ENCODE measurements around the gene SKIDA1.

SKIDA1 gene

DNA sequence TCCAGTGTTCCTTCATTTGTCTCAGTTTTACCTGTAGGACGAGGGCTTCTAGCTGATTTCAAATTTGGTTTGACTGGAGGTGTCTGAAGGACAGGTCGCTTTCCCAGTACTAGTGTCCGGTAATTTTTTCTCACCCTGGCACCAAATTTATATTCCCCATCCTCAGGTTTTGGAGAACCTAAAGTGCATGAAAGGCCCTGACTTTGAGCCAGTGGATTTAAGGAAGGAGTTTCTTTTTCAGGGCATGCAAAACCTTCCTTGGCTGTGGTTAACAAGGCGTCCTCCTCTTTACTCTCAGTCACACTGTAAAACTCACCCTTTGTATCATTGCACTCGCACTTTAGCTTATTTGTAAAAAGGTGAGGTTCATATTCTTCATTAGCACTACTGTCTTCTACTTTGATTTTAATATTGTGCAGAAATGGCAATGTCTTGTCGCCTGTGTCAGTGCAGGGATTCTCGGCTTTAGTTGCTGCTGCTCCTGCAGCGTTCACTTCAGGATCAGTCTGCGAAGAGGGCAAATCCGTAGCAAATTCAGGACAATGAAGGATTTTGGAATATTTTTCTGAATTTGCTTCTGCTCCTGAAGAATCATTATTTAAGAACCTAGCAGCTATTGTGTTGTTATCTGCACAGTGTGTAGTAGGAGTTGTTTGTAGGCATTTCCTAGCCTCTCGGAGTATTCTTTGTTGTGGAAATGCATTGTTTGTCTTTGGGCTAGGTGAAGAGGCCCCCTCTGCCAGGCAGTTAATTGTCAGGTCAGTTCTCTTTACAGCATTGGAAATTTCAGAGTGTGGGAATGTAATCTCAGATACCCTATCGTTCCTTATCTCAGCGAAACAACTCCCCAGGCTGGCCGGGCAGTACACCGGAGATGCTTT, 9.9 kb downstream of the SKIDA1 start:
- no peak for DNase-seq

DNA sequence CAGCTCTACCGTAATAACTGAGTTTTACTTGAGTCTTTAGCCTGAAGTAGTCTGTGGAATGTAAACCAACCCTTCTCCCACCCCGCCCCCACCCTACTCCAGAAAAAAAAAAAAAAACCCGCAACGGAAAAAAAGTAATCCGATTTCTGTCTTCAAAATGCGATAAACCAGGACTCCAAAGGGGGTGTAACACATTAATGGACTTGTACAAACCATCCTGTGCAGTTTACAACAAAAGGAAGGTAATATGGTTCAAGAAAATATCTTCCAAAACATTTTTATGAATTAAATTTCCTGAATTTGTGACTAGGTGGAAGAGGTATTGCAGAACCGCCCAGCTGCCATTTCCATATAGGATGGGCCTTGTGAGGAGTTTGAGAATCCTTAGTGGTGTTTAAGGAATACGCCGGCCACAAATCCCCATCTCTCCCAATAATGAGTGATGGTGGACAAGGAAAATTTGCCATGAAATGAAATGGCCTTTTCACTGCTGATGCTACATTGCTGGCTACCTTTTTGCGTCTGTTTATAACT, 10.6 kb downstream of the SKIDA1 start:
- DNase-seq = no peak

DNA sequence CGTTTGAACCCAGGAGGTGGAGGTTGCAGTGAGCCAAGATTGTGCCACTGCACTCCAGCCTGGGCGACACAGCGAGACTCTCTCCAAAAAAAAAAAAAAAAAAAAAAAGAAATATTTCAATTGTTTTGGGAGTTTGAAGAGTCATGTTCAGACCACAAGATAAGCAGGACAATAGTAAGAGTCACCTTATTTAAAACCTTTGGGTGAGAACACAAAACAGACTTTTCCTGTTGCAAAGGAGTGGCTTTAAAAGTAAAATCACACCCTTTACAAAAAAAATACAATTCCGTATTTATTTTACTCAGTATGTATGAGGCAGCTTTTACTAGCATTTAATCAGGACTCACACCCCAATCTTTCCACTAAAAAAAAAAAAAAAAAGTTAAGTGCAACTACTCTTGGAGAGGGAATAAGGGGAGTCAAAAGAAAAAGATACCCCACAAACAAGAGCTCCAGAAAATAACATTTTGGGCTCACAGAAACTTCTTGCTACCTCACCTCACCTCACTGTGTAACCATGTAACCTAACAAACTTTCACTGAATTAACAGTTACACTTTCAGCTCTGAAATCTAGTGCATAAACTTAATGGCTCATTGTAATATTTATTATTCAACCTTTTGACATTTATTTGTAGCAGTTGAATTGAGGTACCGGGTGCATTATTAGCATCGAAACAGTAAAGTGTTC, 11.2 kb downstream of the SKIDA1 start:
- DNase-seq = no peak

DNA sequence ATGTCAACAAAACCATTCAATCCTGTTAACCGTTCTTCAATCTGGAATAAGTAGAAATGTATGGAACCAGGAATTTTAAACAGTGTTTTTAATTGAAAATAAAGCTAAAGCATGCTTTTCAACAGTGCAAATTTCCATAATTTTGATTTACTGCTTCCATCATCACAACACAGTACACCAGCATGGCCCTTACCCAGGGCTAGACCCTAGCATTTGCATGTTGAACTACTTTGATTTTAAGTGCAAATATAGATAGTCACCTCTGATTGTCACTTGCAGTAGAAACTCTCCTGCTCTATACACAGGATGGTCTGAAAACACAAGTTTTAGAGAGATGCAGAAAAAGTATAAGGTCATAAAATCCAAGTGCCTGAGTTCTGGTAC, 12.1 kb downstream of the SKIDA1 start:
- DNase-seq = no peak

DNA sequence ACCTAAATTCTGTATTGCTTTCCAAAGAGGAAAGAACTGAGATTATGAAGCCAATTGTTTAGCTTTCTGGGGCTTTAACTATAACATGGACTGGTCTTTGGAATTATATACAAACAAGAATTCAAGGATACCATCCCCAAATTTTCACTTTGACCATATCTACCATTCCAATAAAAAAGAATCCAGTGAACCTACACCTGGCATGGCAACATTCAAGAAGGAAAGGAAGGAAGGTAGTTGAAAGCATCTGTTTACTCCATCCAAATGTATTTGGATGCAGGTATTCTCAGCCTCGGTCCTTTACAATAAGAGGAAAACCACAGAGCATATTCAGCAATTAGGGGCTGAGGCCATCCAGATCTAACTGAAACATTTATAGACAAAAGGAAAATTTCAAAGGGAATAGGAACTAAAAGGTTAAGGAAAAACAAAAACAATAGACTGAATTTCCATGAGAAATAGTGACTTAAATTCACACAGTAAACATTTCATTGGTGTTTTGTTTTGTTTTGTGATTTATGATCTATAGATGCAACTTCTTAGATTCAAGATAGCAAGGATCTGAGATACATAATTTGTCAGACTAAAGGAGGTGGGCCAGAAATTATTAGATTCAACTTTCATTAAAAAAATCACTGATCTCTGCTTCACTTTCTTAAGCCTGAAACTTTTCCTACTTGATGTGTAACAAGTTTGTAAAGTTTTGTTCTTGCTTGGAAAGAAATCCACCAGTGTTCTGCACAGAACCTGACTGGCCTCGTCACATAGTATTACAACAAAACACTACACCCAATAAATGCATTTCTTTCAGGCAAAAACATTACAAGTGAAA, 12.7 kb downstream of the SKIDA1 start:
- DNase-seq = no peak

DNA sequence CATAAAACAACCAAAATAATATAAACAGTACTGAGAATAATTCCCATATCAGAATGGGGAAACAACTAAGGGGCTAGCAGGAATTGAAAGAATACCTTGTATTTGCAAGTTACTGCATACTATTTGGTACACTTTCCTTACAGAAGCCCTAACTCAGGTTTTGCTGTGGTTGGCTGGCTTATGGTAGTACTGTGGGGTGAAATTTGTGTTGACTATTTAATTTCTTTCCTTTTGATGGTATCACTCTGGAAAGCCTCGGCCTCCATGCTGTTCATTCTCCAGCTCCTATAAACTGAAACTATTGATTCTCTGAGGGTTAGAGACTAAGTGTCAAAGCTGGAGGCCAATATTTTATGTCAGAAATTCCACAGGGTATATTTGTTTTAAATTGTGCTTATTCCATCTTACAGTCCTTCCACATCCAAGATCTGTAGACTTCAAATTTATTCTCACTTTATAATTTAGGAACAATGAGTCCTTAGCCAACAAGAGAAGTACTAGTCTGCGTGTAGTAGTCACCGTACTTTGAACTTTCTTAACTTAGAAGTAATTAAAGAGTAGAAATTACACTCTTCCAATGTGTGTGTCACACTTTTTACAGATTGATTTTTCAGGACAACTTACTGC, 13.4 kb downstream of the SKIDA1 start:
- no peak for DNase-seq

DNA sequence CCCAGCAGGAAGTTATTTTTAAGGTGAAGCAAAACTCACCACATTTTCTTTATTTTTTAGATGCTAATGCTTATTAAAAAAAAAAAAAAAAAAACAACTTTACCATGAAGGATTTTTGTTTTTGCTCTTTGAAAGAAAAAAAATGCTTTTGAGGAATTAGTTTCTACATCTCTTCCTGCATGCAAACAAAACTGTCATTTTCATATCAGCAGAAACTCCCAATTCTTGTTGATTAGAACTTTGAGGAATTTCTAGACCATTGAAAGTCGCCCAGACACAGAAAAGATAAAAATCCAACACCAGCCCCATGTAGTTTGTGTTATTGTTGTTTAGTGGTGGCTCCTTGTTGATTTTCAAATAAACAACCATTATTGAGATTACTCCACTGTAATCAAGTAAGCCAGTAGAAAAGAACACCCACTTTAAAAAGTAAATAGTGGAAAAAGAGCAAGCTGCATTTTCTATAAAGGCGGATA, 14.3 kb downstream of the SKIDA1 start:
- no peak for DNase-seq

DNA sequence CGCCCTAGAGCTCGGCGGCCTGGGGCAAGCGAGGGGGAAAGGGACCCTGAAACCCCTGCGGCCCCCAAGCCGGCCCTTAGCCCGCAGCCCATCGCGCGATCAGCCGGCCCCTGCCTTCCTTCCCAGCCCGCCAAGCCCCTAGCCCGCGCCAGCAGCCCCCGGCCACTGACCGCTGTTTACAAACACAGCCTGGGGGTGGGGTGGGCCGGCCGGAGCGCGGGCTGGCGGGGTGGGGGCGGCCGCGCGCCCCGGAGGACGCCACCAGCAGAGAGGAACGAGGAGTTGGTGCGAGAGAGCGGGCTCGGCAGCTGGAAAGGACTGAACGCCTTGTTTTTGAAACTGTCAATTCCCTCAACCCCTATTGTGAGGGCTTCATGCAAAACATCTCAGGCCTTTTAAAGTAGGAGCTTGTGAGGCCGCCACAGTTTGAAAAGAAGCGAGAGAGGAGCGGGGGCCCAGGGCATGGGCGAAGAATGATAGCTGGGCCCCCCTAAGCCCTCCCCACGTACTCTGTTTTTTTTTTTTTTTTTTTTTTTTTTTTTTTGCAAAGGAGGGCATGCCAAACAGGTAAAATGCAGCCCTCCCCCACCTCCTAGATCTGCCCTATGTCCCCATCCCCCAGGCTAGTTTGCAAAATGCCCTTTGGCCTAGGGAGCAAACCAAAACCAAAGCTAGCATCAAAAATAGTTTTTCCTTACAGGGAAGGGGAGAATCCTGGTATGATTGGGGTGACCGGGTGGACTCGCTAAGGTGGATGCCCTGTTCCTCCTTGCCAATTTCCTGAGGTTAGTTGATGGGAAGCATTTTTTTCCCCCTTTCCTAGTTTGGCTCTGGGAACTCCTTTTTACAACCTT, 15.0 kb downstream of the SKIDA1 start:
- no peak for DNase-seq

DNA sequence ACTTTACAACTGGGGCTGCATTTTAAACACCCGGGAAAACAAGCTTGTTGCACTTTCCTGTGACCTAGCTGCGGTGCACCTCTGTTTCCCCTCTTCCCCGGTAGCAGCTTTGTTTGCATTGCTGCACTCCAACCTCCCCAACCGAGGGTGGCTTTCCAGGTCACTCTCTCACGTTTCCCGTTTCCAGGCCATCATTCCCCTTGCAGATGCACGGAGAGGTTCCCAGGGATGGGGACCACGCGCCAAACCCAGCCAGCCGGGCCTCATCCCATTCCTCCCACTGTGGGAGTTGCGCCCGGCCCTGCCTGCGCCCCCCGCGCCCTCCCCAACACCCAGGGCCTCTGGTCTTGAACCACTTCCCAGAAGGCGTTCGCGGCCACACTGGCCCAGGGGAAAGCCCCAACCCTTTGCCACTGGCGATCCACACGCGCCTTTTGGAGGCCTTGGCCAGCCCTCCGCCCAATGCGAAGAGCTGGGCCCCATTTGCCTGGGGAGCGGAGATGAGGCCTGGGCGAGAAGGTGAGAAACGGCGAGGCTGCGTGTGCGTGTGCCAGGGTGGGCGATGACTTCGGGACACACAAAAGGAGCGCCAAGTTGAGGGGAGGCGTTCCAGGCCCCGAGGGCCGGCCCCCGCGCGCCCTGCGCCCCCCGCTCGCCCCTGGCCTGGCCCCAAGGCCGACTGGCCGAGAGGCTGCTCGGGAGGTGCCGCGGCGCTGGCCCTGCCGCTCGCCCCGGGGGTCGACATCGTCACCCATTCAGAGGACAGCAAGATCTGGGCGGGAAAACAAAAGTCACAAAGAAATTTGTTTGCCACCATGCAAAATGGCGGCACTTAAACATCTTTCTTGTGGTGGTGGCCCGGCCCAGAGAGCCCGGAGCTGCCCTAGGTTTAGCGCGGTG, 15.9 kb downstream of the SKIDA1 start:
- no peak for DNase-seq

DNA sequence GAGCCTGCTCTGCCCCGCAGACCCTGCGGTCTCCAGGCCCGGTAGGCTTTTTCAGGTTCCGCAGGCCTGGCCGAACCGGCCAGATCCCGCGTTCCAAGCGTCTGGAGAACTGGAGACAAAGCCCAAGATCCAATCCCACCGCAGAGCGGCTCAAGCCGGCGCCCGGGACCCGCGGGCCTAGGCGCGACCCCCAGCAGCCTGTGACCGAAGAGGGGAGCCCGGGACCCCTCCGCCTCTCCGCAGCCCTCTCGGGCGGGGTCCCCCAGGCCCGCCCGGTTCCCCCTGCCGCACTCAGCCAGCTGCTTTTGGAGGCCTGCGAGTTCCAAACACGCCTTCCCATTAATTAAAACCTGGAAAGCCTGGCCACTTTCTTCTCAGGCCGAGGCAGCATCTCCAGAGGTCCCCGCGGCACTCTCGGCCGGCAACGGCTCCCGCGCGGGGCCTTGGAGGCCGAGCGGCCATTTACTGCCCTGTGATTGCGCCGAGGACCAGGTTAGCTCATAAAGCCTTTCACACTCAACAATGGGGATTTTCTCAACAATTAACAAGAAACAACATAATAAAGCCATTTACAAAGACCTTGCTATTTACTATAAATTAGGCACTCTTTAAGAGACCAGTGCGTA, 16.7 kb downstream of the SKIDA1 start:
- DNase-seq = no peak

DNA sequence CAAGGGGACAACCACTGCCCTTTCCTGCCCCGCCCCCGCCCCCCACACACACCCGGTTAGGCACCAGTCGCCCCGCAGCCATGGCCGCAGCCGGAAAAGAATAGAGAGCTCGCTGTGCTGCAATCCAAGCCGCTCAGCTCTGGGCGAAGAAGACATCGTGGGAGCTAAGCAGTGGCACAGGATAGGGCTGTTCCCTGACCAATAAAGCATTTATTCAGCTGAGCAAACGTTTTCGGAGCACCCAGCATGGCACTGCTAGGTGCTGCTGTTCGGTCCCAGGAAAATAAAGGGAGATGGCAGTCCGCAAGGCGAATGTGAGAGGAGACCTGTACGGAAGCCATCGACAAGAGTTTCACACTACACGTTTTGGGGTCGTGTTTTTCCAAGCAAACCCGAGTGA, 18.3 kb downstream of the SKIDA1 start:
- no peak for DNase-seq

DNA sequence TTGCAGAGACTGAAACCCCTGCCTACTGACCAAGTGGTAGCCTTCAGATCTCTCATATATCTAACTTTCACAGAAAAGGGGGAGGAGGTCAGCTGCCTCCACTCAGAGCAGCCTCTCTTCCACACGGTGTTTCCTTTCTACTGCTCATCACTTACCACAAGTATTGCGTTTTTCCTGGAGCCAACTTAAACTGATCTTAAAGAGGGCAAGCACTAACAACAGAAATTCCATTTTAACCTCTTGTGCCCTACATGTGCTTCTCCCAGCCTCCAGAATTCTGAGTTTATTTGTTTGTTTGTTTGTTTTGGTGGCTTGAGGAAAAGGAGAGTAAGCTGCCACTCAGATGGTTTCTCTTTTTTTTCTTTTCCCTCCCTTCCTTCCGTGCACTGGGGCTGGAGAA, 19.1 kb downstream of the SKIDA1 start:
- DNase-seq = no peak

DNA sequence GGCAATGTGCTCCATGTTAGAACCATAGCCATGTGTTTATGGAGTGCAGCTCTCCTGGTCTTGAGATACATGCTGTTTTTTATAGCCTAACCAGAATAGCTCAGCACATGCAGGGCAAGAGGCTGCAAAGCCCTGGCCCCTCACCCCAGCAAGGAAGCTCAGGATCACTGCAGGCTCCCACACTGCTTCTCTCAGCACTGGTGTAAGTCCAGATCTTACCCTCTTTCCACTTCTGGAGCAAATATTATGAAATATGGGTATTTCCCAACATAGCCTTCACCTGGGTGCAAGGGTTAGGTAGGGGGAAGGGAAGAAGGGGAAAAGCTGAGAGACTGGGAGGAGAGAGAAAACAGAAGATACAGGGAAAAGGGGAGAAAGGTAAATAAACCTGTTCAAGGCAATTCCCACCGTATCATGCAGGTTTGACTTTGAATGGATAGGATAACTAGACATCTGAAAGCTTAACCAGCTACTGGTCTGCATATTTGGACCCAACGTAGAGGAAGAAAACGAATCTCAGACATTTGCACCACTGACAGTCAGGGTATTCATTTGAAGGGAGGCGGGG, 19.7 kb downstream of the SKIDA1 start:
- DNase-seq = no peak

DNA sequence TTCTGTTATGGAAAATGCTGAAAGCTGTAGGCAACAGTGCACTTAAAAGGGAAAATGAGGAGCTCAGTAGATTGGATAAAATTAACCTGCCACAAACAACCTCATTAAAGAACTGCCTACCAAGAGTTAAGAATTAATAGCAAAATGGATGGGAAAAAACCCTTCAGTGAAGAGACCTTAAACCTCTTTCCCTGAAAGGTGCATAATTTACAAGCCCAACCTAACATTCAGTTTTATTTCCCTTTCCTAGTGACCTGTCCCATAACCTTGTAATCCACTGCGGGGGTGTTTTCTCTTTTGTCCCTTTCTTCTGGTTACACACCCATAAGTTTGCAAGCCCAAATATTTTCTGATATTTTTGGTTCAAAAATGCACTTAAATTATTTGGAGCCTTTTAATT, 21.9 kb downstream of the SKIDA1 start:
- DNase-seq = no peak

DNA sequence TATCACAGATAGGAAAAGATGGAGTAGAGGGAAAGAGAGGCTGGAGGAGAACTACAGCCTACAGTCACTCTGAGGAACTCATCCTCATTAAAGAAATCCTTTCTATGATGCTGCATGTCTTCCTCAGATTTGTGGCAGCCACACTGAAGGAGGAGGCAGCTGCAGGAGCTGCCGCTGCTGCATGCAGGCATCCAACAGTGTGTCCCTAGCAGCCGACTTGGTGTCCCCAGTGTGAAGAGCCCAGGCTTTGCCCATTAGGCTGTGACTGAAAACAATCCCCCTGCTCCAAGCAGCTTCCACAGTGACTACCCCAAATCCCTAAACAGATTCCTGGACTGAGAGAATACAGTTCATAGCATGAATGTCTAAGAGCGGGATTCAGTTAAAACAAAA, 23.1 kb downstream of the SKIDA1 start:
- no peak for DNase-seq

DNA sequence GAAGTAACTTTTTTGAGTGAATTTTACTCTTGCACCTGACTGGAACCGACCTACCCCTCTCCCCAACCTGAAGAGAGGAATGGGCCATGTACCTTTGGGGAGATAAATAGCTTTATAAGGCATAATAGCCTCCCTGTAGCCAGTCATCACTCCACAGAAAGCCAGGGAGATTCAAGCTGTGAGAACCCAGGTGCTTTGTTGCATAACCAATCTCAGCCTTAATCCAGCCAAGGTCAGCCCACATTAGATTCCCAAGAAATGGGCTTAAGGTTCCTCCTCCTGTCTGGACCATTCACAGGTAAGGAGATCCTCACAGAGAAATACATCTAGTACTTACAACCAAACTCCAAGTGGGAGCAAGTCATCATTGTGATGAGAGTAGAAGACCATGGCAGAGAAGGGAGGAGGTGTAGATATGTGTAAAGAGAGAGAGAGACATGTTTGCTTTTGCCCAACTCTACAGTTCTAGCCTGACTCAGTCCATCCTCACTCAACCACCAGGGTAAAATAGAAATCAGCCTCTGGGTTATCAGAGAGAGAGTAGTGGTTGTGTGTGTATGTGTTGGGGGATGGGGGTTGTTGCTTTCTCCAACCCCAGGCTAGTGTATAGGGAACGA, 23.6 kb downstream of the SKIDA1 start:
- no peak for DNase-seq

DNA sequence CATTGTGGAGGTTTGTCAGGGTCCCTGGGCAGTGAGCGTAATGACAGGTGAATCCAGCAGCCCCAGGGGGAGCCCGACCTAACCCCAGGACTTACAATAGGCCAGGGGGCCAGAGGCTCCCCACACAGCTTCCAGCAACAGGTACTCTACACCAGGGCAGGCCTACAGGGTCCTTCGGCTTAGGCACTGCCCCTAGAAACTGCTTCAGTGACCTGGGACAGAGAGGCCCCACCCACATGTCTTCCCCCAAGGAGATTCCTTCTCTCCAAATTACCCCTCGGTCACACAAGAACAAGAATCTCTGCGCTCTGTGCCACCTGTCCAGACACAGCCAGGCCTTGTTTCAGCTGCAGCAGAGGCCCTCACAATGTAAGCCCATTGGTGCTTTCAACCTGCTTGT, 24.4 kb downstream of the SKIDA1 start:
- DNase-seq = no peak

DNA sequence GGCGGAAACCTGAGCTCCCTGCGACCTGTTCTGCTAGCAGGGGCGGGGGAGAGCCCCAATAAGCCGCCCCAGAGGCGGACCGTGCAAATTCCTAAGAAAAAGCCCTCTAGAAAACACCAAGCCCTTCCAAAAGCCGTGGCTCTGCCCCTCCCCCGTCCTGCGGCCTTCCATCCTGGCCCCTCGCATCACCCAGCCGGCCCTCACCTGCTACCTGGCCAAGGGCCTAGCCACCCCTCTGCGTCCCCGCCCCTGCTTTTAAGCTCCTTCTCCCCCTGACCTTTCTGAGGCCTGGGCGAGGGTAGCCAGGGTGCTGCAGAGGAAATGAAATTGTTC, 24.9 kb downstream of the SKIDA1 start:
- DNase-seq = no peak
